ENCODE measurements around the gene LRWD1.
"Not testable (repeated sequence)": the region's sequence is repeated elsewhere in the genome, so short reads cannot be mapped to it uniquely, and the experiment has no call there.

DNA sequence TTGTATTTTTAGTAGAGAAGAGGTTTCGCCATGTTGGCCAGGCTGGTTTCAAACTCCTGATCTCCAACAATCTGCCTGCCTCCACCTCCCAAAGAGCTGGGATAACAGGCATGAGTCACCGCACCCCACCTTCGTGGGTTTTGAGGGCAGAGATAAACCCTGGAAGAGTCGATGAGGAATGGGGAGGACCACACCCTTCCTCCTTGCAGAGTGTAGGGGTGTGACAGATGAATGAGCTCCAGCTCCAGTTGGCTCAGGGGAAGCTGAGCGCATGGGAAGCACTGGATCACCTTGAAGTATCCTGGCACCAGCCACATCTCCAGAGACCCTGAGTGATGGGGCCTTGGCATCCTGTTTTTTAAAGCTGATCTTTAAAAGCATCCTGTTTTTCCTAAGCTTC lies 19.5 kb downstream of the LRWD1 start:
- TF ChIP-seq, protein P1, sequence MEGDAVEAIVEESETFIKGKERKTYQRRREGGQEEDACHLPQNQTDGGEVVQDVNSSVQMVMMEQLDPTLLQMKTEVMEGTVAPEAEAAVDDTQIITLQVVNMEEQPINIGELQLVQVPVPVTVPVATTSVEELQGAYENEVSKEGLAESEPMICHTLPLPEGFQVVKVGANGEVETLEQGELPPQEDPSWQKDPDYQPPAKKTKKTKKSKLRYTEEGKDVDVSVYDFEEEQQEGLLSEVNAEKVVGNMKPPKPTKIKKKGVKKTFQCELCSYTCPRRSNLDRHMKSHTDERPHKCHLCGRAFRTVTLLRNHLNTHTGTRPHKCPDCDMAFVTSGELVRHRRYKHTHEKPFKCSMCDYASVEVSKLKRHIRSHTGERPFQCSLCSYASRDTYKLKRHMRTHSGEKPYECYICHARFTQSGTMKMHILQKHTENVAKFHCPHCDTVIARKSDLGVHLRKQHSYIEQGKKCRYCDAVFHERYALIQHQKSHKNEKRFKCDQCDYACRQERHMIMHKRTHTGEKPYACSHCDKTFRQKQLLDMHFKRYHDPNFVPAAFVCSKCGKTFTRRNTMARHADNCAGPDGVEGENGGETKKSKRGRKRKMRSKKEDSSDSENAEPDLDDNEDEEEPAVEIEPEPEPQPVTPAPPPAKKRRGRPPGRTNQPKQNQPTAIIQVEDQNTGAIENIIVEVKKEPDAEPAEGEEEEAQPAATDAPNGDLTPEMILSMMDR (conservative IDR thresholded peaks at IDR 0.05; ENCODE audit: low read length): not testable (repeated sequence)
- TF ChIP-seq EZH2phosphoT487 (IDR thresholded peaks at IDR 0.05; ENCODE audit: borderline replicate concordance, low read depth, low read length): not testable (repeated sequence)
